Measurements from ENCODE around the gene BDH1. TPM values are rescaled to one million over a fixed set of nuclear protein-coding genes. Genes with fewer than 3 reads are reported as not detected.
"Not testable (repeated sequence)": the region's sequence is repeated elsewhere in the genome, so short reads cannot be mapped to it uniquely, and the experiment has no call there.

The BDH1 gene
- total RNA-seq, 2 donors from 2014 or later, result 32.5 to 49.0 TPM

DNA sequence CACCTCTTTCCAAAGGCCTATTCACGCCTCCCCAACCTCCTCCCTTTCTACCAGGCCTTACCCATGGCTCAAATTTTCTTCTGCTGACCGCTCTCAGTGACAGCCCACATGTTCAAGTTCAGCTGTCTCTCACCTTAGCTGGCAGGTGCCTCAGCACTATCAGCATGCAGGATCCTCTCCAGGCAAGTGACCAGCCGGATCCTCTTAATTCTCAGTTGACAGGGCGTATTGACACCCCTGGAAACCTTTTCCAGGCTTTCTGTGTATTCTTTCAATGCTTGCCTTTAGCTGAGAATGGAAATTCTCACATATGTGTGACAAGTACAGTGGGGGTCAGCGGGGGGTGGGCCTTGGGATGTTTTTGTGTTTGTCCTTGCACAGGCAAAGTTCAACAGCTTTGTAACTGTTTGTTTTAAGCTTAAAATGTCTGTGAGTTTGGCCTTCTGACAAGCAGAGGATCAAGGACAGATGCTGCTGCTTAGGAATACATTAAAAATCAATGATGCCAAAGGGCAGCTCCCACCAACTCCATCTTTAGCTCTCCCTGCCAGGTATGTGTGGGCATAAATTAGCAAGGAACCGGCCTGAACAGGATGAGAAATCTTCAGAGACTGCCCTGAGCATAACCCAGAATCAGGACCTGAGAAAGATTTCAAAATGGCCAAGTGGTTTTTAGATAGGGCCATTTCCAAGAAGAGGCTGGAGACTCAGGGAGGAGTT, 17.4 kb upstream of the BDH1 start:
- Histone ChIP-seq H3K9me3 (ENCODE audit: control insufficient read depth, low read length) (peaks cover 51% of the 10 kb centered on the region), H3K9ac (ENCODE audit: extremely low read depth, low read length, poor library complexity, severe bottlenecking) (no peak overlapping the region), H3K27ac (ENCODE audit: low read depth, low read length) (no peak overlapping the region), H3K27me3 (ENCODE audit: control insufficient read depth, insufficient read depth, low read length, poor library complexity, severe bottlenecking) (no peaks in the 10 kb centered on the region), H3K4me3 (ENCODE audit: low read length) (no peak overlapping the region), H3K36me3 (ENCODE audit: control insufficient read depth, insufficient read depth, low read length) (no peaks in the 10 kb centered on the region), H3K4me1 (ENCODE audit: control insufficient read depth, insufficient read depth, low read length) (peaks cover 12% of the 10 kb centered on the region)
- peaks cover 8% of the 10 kb centered on the region for H3K36me3 Mint-ChIP-seq (ENCODE audit: low read depth)
- peaks cover 51% of the 10 kb centered on the region for H3K4me1 Mint-ChIP-seq
- peak; percentile 70 for DNase-seq
- H3K27ac Mint-ChIP-seq, result peak overlapping the region; percentile 73
- WGBS, 2 experiments (ENCODE audit: insufficient coverage in 1 of 2, insufficient read length in 1 of 2), result 70 to 90% methylated on average over 4 to 6 of the region's 6 CpGs
- H3K9me3 Mint-ChIP-seq, result peaks cover 38% of the 10 kb centered on the region
- H3K4me3 Mint-ChIP-seq, result no peak overlapping the region
- no peaks in the 10 kb centered on the region for H3K27me3 Mint-ChIP-seq (ENCODE audit: insufficient read depth)
- TF ChIP-seq, protein P1, sequence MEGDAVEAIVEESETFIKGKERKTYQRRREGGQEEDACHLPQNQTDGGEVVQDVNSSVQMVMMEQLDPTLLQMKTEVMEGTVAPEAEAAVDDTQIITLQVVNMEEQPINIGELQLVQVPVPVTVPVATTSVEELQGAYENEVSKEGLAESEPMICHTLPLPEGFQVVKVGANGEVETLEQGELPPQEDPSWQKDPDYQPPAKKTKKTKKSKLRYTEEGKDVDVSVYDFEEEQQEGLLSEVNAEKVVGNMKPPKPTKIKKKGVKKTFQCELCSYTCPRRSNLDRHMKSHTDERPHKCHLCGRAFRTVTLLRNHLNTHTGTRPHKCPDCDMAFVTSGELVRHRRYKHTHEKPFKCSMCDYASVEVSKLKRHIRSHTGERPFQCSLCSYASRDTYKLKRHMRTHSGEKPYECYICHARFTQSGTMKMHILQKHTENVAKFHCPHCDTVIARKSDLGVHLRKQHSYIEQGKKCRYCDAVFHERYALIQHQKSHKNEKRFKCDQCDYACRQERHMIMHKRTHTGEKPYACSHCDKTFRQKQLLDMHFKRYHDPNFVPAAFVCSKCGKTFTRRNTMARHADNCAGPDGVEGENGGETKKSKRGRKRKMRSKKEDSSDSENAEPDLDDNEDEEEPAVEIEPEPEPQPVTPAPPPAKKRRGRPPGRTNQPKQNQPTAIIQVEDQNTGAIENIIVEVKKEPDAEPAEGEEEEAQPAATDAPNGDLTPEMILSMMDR (conservative IDR thresholded peaks at IDR 0.05), result no peak

GRCh38 chr3:197571880-197572172, 16.1 kb upstream of the BDH1 start:
- not testable (repeated sequence) for H3K36me3 ChIP-seq (ENCODE audit: control insufficient read depth, insufficient read depth, low read length); H3K27me3 Mint-ChIP-seq (ENCODE audit: insufficient read depth); H3K9ac ChIP-seq (ENCODE audit: extremely low read depth, low read length, poor library complexity, severe bottlenecking); H3K36me3 Mint-ChIP-seq (ENCODE audit: low read depth); H3K27me3 ChIP-seq (ENCODE audit: control insufficient read depth, insufficient read depth, low read length, poor library complexity, severe bottlenecking); H3K4me3 Mint-ChIP-seq; DNase-seq; H3K27ac Mint-ChIP-seq; H3K27ac ChIP-seq (ENCODE audit: low read depth, low read length)
- peaks cover 12% of the 10 kb centered on the region for H3K4me1 ChIP-seq (ENCODE audit: control insufficient read depth, insufficient read depth, low read length)
- peaks cover 38% of the 10 kb centered on the region for H3K4me1 Mint-ChIP-seq
- peaks cover 50% of the 10 kb centered on the region for H3K9me3 Mint-ChIP-seq
- peak overlapping the region; percentile 10 for H3K4me3 ChIP-seq (ENCODE audit: low read length)
- H3K9me3 ChIP-seq (ENCODE audit: control insufficient read depth, low read length), result peaks cover 63% of the 10 kb centered on the region

GRCh38 chr3:197571074-197571879, 15.5 kb upstream of the BDH1 start:
- not testable (repeated sequence) for H3K27ac ChIP-seq (ENCODE audit: low read depth, low read length); DNase-seq; H3K27me3 Mint-ChIP-seq (ENCODE audit: insufficient read depth); H3K36me3 ChIP-seq (ENCODE audit: control insufficient read depth, insufficient read depth, low read length); H3K36me3 Mint-ChIP-seq (ENCODE audit: low read depth); H3K27me3 ChIP-seq (ENCODE audit: control insufficient read depth, insufficient read depth, low read length, poor library complexity, severe bottlenecking); H3K4me3 Mint-ChIP-seq; H3K9ac ChIP-seq (ENCODE audit: extremely low read depth, low read length, poor library complexity, severe bottlenecking); H3K27ac Mint-ChIP-seq
- Histone ChIP-seq H3K9me3 (ENCODE audit: control insufficient read depth, low read length) (peaks cover 67% of the 10 kb centered on the region), H3K4me1 (ENCODE audit: control insufficient read depth, insufficient read depth, low read length) (peaks cover 12% of the 10 kb centered on the region), H3K4me3 (ENCODE audit: low read length) (peak overlapping the region; percentile 10)
- 89 to 90% methylated on average over 4 of the region's 4 CpGs for WGBS, 2 experiments (ENCODE audit: insufficient coverage in 1 of 2, insufficient read length in 1 of 2)
- Mint-ChIP-seq H3K9me3 (peaks cover 55% of the 10 kb centered on the region), H3K4me1 (peaks cover 33% of the 10 kb centered on the region)

DNA sequence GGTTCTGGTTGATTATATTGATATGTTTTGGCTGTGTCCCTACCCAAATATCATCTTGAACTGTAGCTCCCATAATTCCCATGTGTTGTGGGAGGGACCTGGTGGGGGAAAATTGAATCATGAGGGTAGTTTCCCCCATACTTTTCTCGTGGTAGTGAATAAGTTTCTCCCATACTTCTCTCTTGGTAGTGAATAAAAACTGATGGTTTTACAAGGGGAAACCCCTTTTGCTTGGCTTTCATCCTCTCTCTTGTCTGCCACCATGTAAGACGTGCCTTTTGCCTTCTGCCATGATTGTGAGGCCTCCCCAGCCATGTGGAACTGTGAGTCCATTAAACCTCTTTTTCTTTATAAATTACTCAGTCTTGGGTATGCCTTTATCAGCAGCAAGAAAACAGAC, 13.7 kb upstream of the BDH1 start:
- Mint-ChIP-seq H3K9me3 (peaks cover 71% of the 10 kb centered on the region), H3K4me1 (peaks cover 16% of the 10 kb centered on the region)
- H3K27ac Mint-ChIP-seq; H3K27me3 ChIP-seq (ENCODE audit: control insufficient read depth, insufficient read depth, low read length, poor library complexity, severe bottlenecking); H3K27me3 Mint-ChIP-seq (ENCODE audit: insufficient read depth); H3K36me3 ChIP-seq (ENCODE audit: control insufficient read depth, insufficient read depth, low read length); H3K4me3 Mint-ChIP-seq; DNase-seq; H3K4me3 ChIP-seq (ENCODE audit: low read length); H3K9ac ChIP-seq (ENCODE audit: extremely low read depth, low read length, poor library complexity, severe bottlenecking); H3K36me3 Mint-ChIP-seq (ENCODE audit: low read depth); H3K4me1 ChIP-seq (ENCODE audit: control insufficient read depth, insufficient read depth, low read length); H3K27ac ChIP-seq (ENCODE audit: low read depth, low read length): not testable (repeated sequence)
- peaks cover 75% of the 10 kb centered on the region for H3K9me3 ChIP-seq (ENCODE audit: control insufficient read depth, low read length)
- 97 to 100% methylated on average over 1 to 2 of the region's 2 CpGs for WGBS, 2 experiments (ENCODE audit: insufficient coverage in 1 of 2, insufficient read length in 1 of 2)

All from endodermal cell (in vitro differentiated cells).